Measurements from ENCODE around the gene EBPL.

GRCh38 chr13:49622174-49622946, 68.9 kb downstream of the EBPL start:
- TF ChIP-seq POLR2A (IDR thresholded peaks at IDR 0.05) = no peak
- no peak for TF ChIP-seq CTCF (IDR thresholded peaks at IDR 0.05)
